MCF 10A (cell line): ENCODE measurements around the gene RGPD5. TPM values are rescaled to one million over a fixed set of nuclear protein-coding genes. Genes with fewer than 3 reads are reported as not detected.
"Not testable (repeated sequence)": the region's sequence is repeated elsewhere in the genome, so short reads cannot be mapped to it uniquely, and the experiment has no call there.

Source experiments
- BruUV-seq: library from RNA; stranded (reverse); fragments of 400-500 nt; replicated peaks from 2 replicates; lab custom pipeline; 2021; lab: Mats Ljungman, UMichigan
- CTCF ChIA-PET: fragments of 300-600 bp; sonication (Branson Sonifier 250); formaldehyde crosslinking; extraction: SDS; loops from one replicate; lab custom pipeline; 2021; ENCODE audit warnings: antibody characterized with exemption, inconsistent platforms; lab: Yijun Ruan, JAX
- POLR2A ChIA-PET: fragments of 300-600, 350-650 bp; sonication (Branson Sonifier 250); formaldehyde crosslinking; extraction: SDS; loops from one replicate; lab custom pipeline; 2020; ENCODE audit warnings: antibody characterized with exemption, inconsistent platforms; lab: Yijun Ruan, JAX
- DNase-seq: peaks from one replicate; pipeline ENCODE4 v3.0.0-alpha.2; 2018; ENCODE audit not compliant: unreplicated experiment
- H3K27ac Mint-ChIP-seq: one replicate; pipeline ENCODE4 v1.8.0; 2022; ENCODE audit warnings: mild to moderate bottlenecking, low read depth, mixed read lengths; ENCODE audit not compliant: unreplicated experiment
- H3K27me3 Mint-ChIP-seq: one replicate; pipeline ENCODE4 v1.8.0; 2022; ENCODE audit warnings: mixed read lengths; ENCODE audit not compliant: insufficient read depth, unreplicated experiment
- H3K36me3 Mint-ChIP-seq: one replicate; pipeline ENCODE4 v1.8.0; 2022; ENCODE audit warnings: mild to moderate bottlenecking, moderate library complexity, mixed read lengths; ENCODE audit not compliant: insufficient read depth, unreplicated experiment
- H3K4me1 Mint-ChIP-seq: one replicate; pipeline ENCODE4 v1.8.0; 2022; ENCODE audit warnings: mixed read lengths; ENCODE audit not compliant: insufficient read depth, unreplicated experiment
- H3K4me3 Mint-ChIP-seq: one replicate; pipeline ENCODE4 v1.8.0; 2022; ENCODE audit warnings: mild to moderate bottlenecking, moderate library complexity, mixed read lengths; ENCODE audit not compliant: unreplicated experiment
- H3K9me3 Mint-ChIP-seq: one replicate; pipeline ENCODE4 v1.8.0; 2022; ENCODE audit warnings: mixed read lengths; ENCODE audit not compliant: unreplicated experiment
- intact Hi-C: fragments of 100-400 bp; cut with micrococcal nuclease; formaldehyde crosslinking; loops from 2 replicates; pipeline ENCODE4 v1.14.1; 2022
- total RNA-seq: library from RNA; stranded (reverse); gene quantifications from 2 replicates; pipeline ENCODE4 v1.2.3, GENCODE V29; 2022

RGPD5 gene
- total RNA-seq, 1 experiment from 2014 or later, result 35.0 TPM

GRCh38 chr2:109898462-109899336, 104.6 kb downstream of the RGPD5 start, which contains the start of gene LIMS3:
TSS of gene LIMS3 (plus strand) at chr2:109898688. CDS start at chr2:109898729, 41 bp downstream.
- BruUV-seq, result TSS peak; percentile 75
- DNase-seq, H3K4me3 Mint-ChIP-seq, CTCF ChIA-PET, H3K27me3 Mint-ChIP-seq, POLR2A ChIA-PET, H3K27ac Mint-ChIP-seq, intact Hi-C loops, H3K36me3 Mint-ChIP-seq, H3K4me1 Mint-ChIP-seq, H3K9me3 Mint-ChIP-seq: not testable (repeated sequence)

- H3K4me1 Mint-ChIP-seq, DNase-seq, H3K27ac Mint-ChIP-seq, BruUV-seq, H3K4me3 Mint-ChIP-seq, H3K36me3 Mint-ChIP-seq, CTCF ChIA-PET, intact Hi-C loops, H3K27me3 Mint-ChIP-seq, POLR2A ChIA-PET, H3K9me3 Mint-ChIP-seq: not testable (repeated sequence)
Observed at GRCh38 chr2:109905796-109906195, 111.7 kb downstream of the RGPD5 start.

Other genes starting within 250 kb of the RGPD5 start
- gene SEPTIN10, start 180.3 kb upstream of the RGPD5 start, total RNA-seq, result 78.9 and 105 TPM in 2 replicates
- 25.6 and 35.3 TPM in 2 replicates for gene SOWAHC, start 179.9 kb upstream of the RGPD5 start, total RNA-seq
- gene LIMS3, start 104.4 kb downstream of the RGPD5 start, total RNA-seq, result 1.5 TPM in 2 replicates